Esophagus muscularis mucosa (tissue), 4 donors: ENCODE results near the gene URI1. TPM values are rescaled to one million over a fixed set of nuclear protein-coding genes. Genes with fewer than 3 reads are reported as not detected.
A peak's percentile ranks its signal among the peaks of the same experiment; 100 is the strongest.
"Not testable (repeated sequence)": the region's sequence is repeated elsewhere in the genome, so short reads cannot be mapped to it uniquely, and the experiment has no call there.

Experiments used
- DNase-seq: peaks from one replicate; pipeline ENCODE4 v3.0.0-alpha.2; 2017; ENCODE audit errors: extremely low spot score
- H3K27ac ChIP-seq, 4 donors: fragments of 200-600 bp; sonication (generic); replicated peaks in 1 of 4; 1 replicate in 3 of 4; 2 replicates in 1 of 4; pipeline ENCODE4 v1.5.1; 2016 to 2019; ENCODE audit warnings: mild to moderate bottlenecking in 1 of 4
- H3K27me3 ChIP-seq, 4 donors: fragments of 200-600 bp; sonication (generic); one replicate each; pipeline versions ENCODE4 v1.5.1 to v1.6.0; 2016 to 2019
- H3K36me3 ChIP-seq, 4 donors: fragments of 200-600 bp; sonication (generic); one replicate each; pipeline ENCODE4 v1.5.1; 2016 to 2019
- H3K4me1 ChIP-seq, 4 donors: fragments of 200-600 bp; sonication (generic); one replicate each; pipeline ENCODE4 v1.5.1; 2016 to 2019
- H3K4me3 ChIP-seq, 4 donors: fragments of 200-600 bp; sonication (generic); 1 replicate in 2 of 4; 2 replicates in 2 of 4; pipeline ENCODE4 v1.5.1; 2016 to 2019; ENCODE audit warnings: mild to moderate bottlenecking in 4 of 4, moderate library complexity in 1 of 4
- H3K9me3 ChIP-seq, 4 donors: fragments of 200-600 bp; sonication (generic); 1 replicate in 3 of 4; 2 replicates in 1 of 4; pipeline ENCODE4 v1.5.1; 2016 to 2019
- CTCF ChIP-seq, 3 experiments: fragments of 200-600 bp in 2 of 3; fragments of 450-650 bp in 1 of 3; sonication (generic) in 2 of 3; IDR thresholded peaks; one replicate each; pipeline ENCODE4 v1.5.1; 2017 to 2019; ENCODE audit warnings: antibody characterized with exemption in 3 of 3, mild to moderate bottlenecking in 2 of 3, moderate library complexity in 1 of 3
- EP300 ChIP-seq: sonication (generic); formaldehyde crosslinking; IDR thresholded peaks from one replicate; pipeline ENCODE4 v1.6.1; 2017; ENCODE audit warnings: antibody characterized with exemption
- POLR2A ChIP-seq: fragments of 450-650 bp; IDR thresholded peaks from one replicate; pipeline ENCODE4 v1.6.1; 2017; ENCODE audit warnings: antibody characterized with exemption, moderate library complexity, mild to moderate bottlenecking, low read depth
- POLR2AphosphoS5 ChIP-seq, 2 donors: sonication (generic); formaldehyde crosslinking; IDR thresholded peaks; one replicate each; pipeline ENCODE4 v1.6.1; 2017; ENCODE audit warnings: antibody characterized with exemption in 2 of 2
- WGBS: methylation state at CpG from one replicate; pipeline ENCODE4 v1.1.5; 2018; 5-methylcytosine and 5-hydroxymethylcytosine counted together
- intact Hi-C: fragments of 100-400 bp; cut with DNase I; formaldehyde crosslinking; loops from one replicate; pipeline ENCODE4 v1.15.1; 2023
- total RNA-seq, 4 donors: library from RNA; depleted of rRNA; stranded (reverse); fragments of >200 nt; gene quantifications; one replicate each; pipeline versions ENCODE4 v1.1.0 to v1.2.1, GENCODE V29; 2016

The URI1 gene
- total RNA-seq, 4 donors from 2014 or later: 56.4 to 67.8 (median 59.8) TPM

- no peak overlapping the region for H3K4me3 ChIP-seq
- no peaks in the 10 kb centered on the region for H3K36me3 ChIP-seq
- TF ChIP-seq POLR2AphosphoS5 (IDR thresholded peaks at IDR 0.05) (no peak), CTCF (IDR thresholded peaks at IDR 0.05) (no peak), EP300 (no peak), POLR2A (no peak)
- peaks cover 0 to 9% (median 0%) of the 10 kb centered on the region in 4 donors for H3K27me3 ChIP-seq
- WGBS: 87% methylated on average over 2 of the region's 2 CpGs
- no peak overlapping the region for H3K27ac ChIP-seq
- H3K9me3 ChIP-seq: peaks cover 0 to 7% (median 3%) of the 10 kb centered on the region in 4 donors
- intact Hi-C loops: no loop called here
- H3K4me1 ChIP-seq: no peaks in the 10 kb centered on the region
- no peak for DNase-seq
Measured at GRCh38 chr19:29904017-29904416, 38.0 kb upstream of the URI1 start.

- Histone ChIP-seq H3K27me3 (peaks cover 0 to 4% (median 0%) of the 10 kb centered on the region in 4 donors), H3K4me3 (no peak overlapping the region), H3K36me3 (no peaks in the 10 kb centered on the region), H3K27ac (no peak overlapping the region), H3K4me1 (peaks cover 0 to under 1% (median 0%) of the 10 kb centered on the region in 4 donors), H3K9me3 (peaks cover 0 to 3% (median 0%) of the 10 kb centered on the region in 4 donors)
- TF ChIP-seq EP300 (no peak), POLR2A (no peak), CTCF (IDR thresholded peaks at IDR 0.05) (no peak), POLR2AphosphoS5 (IDR thresholded peaks at IDR 0.05) (no peak)
- 71% methylated on average over 18 of the region's 18 CpGs for WGBS
- intact Hi-C loops: no loop called here
- DNase-seq: peak; percentile 42
Measured at GRCh38 chr19:29908963-29909944, 32.8 kb upstream of the URI1 start.

- Histone ChIP-seq H3K27ac (no peak overlapping the region), H3K4me1 (peaks cover 0 to 5% (median 0%) of the 10 kb centered on the region in 4 donors), H3K4me3 (no peak overlapping the region), H3K36me3 (no peaks in the 10 kb centered on the region), H3K9me3 (no peaks in the 10 kb centered on the region), H3K27me3 (no peaks in the 10 kb centered on the region)
- intact Hi-C loops: no loop called here
- 47% methylated on average over 3 of the region's 3 CpGs for WGBS
- DNase-seq: no peak
- TF ChIP-seq POLR2AphosphoS5 (IDR thresholded peaks at IDR 0.05) (no peak), CTCF (IDR thresholded peaks at IDR 0.05) (no peak)
Measured at GRCh38 chr19:29914933-29915332, 27.1 kb upstream of the URI1 start.

- H3K36me3 ChIP-seq, intact Hi-C loops, H3K9me3 ChIP-seq, H3K4me3 ChIP-seq, H3K4me1 ChIP-seq, DNase-seq, H3K27ac ChIP-seq, H3K27me3 ChIP-seq: not testable (repeated sequence)
- 76% methylated on average over 2 of the region's 2 CpGs for WGBS
Measured at GRCh38 chr19:29915832-29916231, 26.2 kb upstream of the URI1 start.

GRCh38 chr19:29917911-29918310 is 24.1 kb upstream of the URI1 start:
- Histone ChIP-seq H3K36me3 (no peaks in the 10 kb centered on the region), H3K4me3 (no peak overlapping the region), H3K9me3 (no peaks in the 10 kb centered on the region), H3K27me3 (no peaks in the 10 kb centered on the region), H3K27ac (no peak overlapping the region), H3K4me1 (peaks cover 0 to 5% (median 0%) of the 10 kb centered on the region in 4 donors)
- no peak for DNase-seq
- TF ChIP-seq EP300: no peak
- WGBS: 90% methylated on average over 7 of the region's 7 CpGs
- intact Hi-C loops: no loop called here
